Peyer's patch (tissue), 4 donors: ENCODE measurements around the gene GTF2B. TPM values are rescaled to one million over a fixed set of nuclear protein-coding genes. Genes with fewer than 3 reads are reported as not detected.
"Not testable (repeated sequence)": the region's sequence is repeated elsewhere in the genome, so short reads cannot be mapped to it uniquely, and the experiment has no call there.

Experiments used
- DNase-seq, 3 donors: peaks; one replicate each; pipeline ENCODE4 v3.0.0-alpha.2; 2017 to 2019
- H3K27ac ChIP-seq, 4 donors: fragments of 200-600 bp; sonication (generic); one replicate each; pipeline ENCODE4 v1.5.1; 2016 to 2019
- H3K27me3 ChIP-seq, 2 donors: fragments of 200-600 bp; sonication (generic); one replicate each; pipeline ENCODE4 v1.5.1; 2019
- H3K36me3 ChIP-seq, 3 donors: fragments of 200-600 bp; sonication (generic); one replicate each; pipeline ENCODE4 v1.5.1; 2016 to 2019
- H3K4me1 ChIP-seq, 4 donors: fragments of 200-600 bp; sonication (generic); one replicate each; pipeline ENCODE4 v1.5.1; 2016 to 2019
- H3K4me3 ChIP-seq, 4 donors: fragments of 200-600 bp; sonication (generic); 1 replicate in 3 of 4; 2 replicates in 1 of 4; pipeline ENCODE4 v1.5.1; 2016 to 2019; ENCODE audit warnings: mild to moderate bottlenecking in 1 of 4
- H3K9me3 ChIP-seq, 4 donors: fragments of 200-600 bp; sonication (generic); one replicate each; pipeline ENCODE4 v1.5.1; 2016 to 2019; ENCODE audit warnings: mild to moderate bottlenecking in 1 of 4
- CTCF ChIP-seq, 6 experiments: fragments of 450-650 bp in 4 of 6; fragments of 200-600 bp in 2 of 6; sonication (generic) in 1 of 6; IDR thresholded peaks; one replicate each; pipeline ENCODE4 v1.5.1; 2017 to 2019; ENCODE audit warnings: antibody characterized with exemption in 6 of 6, mild to moderate bottlenecking in 3 of 6, moderate library complexity in 1 of 6
- POLR2A ChIP-seq, 2 donors: fragments of 450-650 bp; IDR thresholded peaks; one replicate each; pipeline ENCODE4 v1.5.1; 2017; ENCODE audit warnings: antibody characterized with exemption in 2 of 2, mild to moderate bottlenecking in 2 of 2, moderate library complexity in 2 of 2
- total RNA-seq, 4 donors: library from RNA; depleted of rRNA; stranded (reverse); fragments of >200 nt; gene quantifications; one replicate each; pipeline ENCODE4 v1.1.0, GENCODE V29; 2016

The GTF2B gene
- total RNA-seq, 4 donors from 2014 or later = 15.1 to 31.4 (median 26.0) TPM

GRCh38 chr1:88875595-88875994, 15.8 kb downstream of the GTF2B start:
- Histone ChIP-seq H3K27ac (no peak overlapping the region), H3K9me3 (no peaks in the 10 kb centered on the region), H3K4me3 (no peak overlapping the region), H3K4me1 (peaks cover 0 to 7% (median 0%) of the 10 kb centered on the region in 4 donors), H3K27me3 (no peaks in the 10 kb centered on the region), H3K36me3 (peaks cover 0 to 5% (median 0%) of the 10 kb centered on the region in 3 donors)
- no peak for TF ChIP-seq CTCF (IDR thresholded peaks at IDR 0.05)
- no peak for TF ChIP-seq POLR2A (IDR thresholded peaks at IDR 0.05)
- no peak for DNase-seq

GRCh38 chr1:88873737-88874349, 17.5 kb downstream of the GTF2B start:
- no peak for TF ChIP-seq POLR2A (IDR thresholded peaks at IDR 0.05)
- TF ChIP-seq CTCF (IDR thresholded peaks at IDR 0.05) = no peak
- Histone ChIP-seq H3K4me3 (no peak overlapping the region), H3K4me1 (peaks cover 0 to 7% (median 0%) of the 10 kb centered on the region in 4 donors), H3K9me3 (no peaks in the 10 kb centered on the region), H3K27ac (no peak overlapping the region), H3K27me3 (no peaks in the 10 kb centered on the region), H3K36me3 (no peaks in the 10 kb centered on the region)
- no peak for DNase-seq

GRCh38 chr1:88869644-88870043, 21.7 kb downstream of the GTF2B start:
- not testable (repeated sequence) for H3K27ac ChIP-seq, H3K36me3 ChIP-seq, H3K4me1 ChIP-seq

GRCh38 chr1:88867743-88868521, 23.4 kb downstream of the GTF2B start:
- Histone ChIP-seq H3K4me3 (no peak overlapping the region), H3K27me3 (no peaks in the 10 kb centered on the region), H3K4me1 (peaks cover 0 to 4% (median 1%) of the 10 kb centered on the region in 4 donors), H3K36me3 (peaks cover 0 to 10% (median 0%) of the 10 kb centered on the region in 3 donors), H3K9me3 (no peaks in the 10 kb centered on the region), H3K27ac (no peak overlapping the region)
- no peak for TF ChIP-seq CTCF (IDR thresholded peaks at IDR 0.05)
- TF ChIP-seq POLR2A (IDR thresholded peaks at IDR 0.05) = no peak
- DNase-seq = no peak

More at GRCh38 chr1:88869644-88870043, 21.7 kb downstream of the GTF2B start:
- not testable (repeated sequence) for H3K9me3 ChIP-seq, H3K27me3 ChIP-seq, DNase-seq, H3K4me3 ChIP-seq

GRCh38 chr1:88851303-88852063, 39.9 kb downstream of the GTF2B start:
- no peak for DNase-seq
- Histone ChIP-seq H3K4me3 (no peak overlapping the region), H3K36me3 (peaks cover 0 to 49% (median 0%) of the 10 kb centered on the region in 3 donors), H3K4me1 (no peaks in the 10 kb centered on the region), H3K27ac (no peak overlapping the region), H3K27me3 (no peaks in the 10 kb centered on the region), H3K9me3 (no peaks in the 10 kb centered on the region)
- TF ChIP-seq CTCF (IDR thresholded peaks at IDR 0.05) = no peak
- no peak for TF ChIP-seq POLR2A (IDR thresholded peaks at IDR 0.05)
